Measurements from ENCODE around the gene ZMYND11.

GRCh38 chr10:182441-183201, 47.4 kb downstream of the ZMYND11 start:
- no peak for TF ChIP-seq FOSL1 (tag; conservative IDR thresholded peaks at IDR 0.05)
- no peak for TF ChIP-seq CTCF (IDR thresholded peaks at IDR 0.05 in 2 of 3, conservative IDR thresholded peaks at IDR 0.05 in 1 of 3; ENCODE audit: insufficient read depth in 2 of 3, low read depth in 1 of 3, low read length in 3 of 3)
- TF ChIP-seq ZNF263 (CRISPR knock-in tag; IDR thresholded peaks at IDR 0.05; ENCODE audit: borderline replicate concordance) = no peak
- TF ChIP-seq ZFP30 (CRISPR knock-in tag; IDR thresholded peaks at IDR 0.05; ENCODE audit: borderline replicate concordance) = no peak
- no peak for TF ChIP-seq BRCA1 (IDR thresholded peaks at IDR 0.05)
- no peak for TF ChIP-seq BRCA1 (CRISPR knock-in tag; IDR thresholded peaks at IDR 0.05)
- no peak for TF ChIP-seq XRCC5 (IDR thresholded peaks at IDR 0.05; ENCODE audit: low read depth, low read length)
- no peak for TF ChIP-seq RFX5 (IDR thresholded peaks at IDR 0.05; ENCODE audit: low read depth, low read length)
- TF ChIP-seq POLR2A (conservative IDR thresholded peaks at IDR 0.05) = no peak

All from K562 (cell line).